ENCODE data around the gene TBC1D2B.

TBC1D2B gene

DNA sequence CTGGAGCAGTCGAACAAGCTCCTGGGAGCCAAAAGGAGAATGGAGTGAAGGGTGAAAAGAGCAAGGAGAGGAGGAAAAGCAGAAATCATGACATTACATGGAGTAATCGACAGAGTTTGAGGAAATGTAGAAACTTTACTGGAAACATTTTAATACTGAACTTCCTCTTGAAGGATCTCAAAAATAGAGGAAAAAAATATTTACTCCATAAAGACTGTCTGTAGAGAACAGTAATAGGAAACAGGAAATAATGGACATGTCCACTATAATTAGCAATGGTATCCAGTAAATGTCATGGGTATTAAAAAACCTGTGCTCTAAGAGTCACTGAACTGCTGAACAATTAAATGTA, 53.0 kb downstream of the TBC1D2B start:
- DNase-seq: no peak

DNA sequence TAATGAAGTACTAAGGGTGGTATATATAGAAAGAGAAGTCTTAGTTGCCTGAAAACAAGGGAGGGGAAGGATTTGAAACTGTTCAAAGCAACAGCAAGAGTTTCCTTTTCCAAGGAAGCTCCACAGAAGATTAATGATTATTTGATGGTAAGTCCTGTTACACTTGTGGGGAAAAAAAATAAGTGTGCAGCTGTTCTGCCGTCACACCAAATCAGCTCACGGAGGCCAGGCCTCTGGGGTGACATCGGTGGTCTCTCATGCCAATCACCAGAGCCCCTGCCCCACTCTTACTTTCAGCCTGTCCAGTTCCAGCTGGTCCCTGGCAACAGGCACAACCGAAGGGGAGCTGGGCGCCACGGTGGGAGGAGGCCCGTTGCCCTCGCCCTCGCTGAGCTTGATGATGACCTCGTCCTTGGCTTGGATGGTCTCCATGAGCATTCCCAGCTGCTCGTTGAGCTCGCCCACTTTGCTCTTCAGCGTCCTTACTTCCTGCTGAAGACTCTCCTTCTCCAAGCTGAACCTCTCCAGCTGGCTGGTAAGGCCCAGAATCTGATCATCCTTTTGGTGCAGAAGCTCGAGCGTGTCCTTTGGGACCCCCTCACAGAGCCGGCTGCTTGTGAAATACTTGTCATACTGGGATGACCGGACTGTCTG, 53.5 kb downstream of the TBC1D2B start:
- no peak for DNase-seq

DNA sequence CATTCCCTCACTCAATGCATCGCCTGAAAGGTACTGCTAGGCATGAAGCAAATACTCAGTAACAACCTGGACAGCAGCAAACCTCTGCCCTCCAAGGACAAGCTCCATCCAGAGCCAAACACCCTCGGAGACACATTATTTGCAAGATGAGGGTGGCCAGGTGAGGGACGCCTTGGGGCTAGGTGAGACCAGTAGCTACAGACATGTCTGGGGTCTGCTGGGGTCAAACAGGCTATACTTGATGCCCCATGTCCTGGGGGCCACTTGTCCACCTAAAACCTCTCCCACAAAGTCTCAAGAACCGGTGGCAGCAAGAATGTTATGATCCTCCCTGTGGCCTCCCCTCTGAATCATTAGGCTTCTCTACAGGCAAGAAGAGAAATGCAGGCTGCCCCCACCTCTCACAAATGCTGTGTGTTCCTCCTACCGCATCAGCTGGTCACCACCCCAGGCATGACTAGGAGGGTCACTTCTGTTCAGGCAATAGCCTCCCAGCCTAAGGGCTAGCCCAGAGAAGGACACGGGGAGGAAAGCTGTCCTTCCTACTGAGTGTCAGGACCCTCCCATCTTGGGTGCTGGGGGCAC, 54.3 kb downstream of the TBC1D2B start:
- DNase-seq: no peak

DNA sequence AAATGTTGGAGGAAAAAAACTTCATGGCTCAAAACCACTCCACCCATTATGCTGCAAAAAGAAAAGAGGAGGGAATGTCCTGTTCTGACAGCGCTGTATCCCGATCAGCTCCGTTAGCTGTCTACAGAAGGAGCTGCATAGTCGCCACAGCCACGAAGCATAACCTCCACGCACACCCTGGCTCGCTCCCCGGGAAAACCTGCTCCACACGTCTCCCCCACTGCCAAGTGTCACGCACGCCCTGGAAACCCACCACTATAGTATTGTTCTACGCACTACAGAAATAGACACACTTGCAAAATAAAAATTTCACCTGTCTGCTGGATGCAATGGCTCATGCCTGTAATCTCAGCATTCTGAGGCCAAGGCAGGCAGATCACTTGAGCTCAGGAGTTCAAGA, 55.8 kb downstream of the TBC1D2B start:
- no peak for DNase-seq

DNA sequence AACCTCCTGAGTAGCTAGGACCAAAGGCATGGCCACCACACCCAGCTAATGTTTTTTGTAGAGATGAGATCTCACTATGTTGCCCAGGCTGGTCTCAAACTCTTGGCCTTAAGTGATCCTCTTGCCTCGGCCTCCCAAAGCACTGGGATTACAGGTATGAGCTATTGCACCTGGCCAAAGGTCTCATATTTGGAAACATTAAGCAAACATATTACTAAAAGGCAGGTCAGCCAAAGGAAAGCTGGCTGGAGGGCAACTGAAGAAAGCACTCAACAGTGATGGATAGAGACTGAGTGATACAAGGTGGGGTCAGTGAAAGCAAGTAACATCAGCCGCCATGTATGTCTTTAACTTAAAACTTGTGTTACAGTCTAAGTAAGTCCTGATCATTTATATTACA, 57.5 kb downstream of the TBC1D2B start:
- DNase-seq: no peak

DNA sequence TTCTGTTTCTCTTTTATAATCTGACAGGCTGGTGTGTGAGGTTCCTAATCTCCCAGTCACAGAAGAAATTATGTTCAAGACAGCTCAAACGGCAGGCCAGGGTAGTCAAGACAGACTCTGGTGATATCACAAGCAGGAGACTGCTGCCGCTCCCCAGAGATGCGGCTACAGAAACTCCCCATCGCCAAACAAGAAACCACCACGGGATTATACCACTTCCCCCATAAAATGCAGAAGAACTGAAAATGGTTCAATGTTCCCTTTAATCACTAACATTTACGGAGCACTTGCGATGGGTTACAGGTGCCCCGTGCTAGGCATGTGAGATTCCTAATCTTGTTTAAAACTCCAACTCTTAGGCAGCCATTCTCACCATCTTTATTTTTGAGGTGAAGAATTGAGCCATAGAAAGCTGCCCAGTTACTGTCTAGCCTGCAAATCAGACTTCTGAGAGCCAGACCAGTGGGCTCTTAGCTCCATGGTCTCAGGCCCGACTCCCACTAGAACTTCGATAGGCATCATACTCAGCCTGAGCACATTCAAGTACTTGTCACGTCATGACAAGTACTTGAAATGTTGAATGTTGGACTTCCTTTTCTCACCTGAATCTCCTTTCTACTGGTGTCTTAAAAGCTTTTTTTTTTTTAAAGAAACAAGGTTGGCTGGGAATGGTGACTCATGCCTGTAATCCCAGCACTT, 58.4 kb downstream of the TBC1D2B start:
- no peak for DNase-seq

DNA sequence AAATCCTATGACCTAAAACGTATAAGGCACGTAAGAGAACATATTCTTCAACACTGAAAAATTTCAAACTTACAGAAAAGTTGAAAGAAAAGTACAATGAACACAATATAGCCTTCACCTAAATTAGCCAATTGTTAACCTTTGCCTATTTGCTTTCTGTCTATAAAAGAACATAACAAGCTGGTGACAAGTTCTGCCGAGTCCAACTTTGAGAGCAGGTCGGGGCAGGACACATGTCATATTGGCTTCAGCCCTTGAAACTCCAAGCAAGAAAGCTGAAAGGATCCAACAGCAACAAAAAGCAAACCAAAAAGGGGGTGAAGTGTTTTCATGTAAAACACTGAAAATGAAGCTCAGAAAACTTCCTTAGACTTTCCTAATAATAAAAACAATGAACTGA, 59.1 kb downstream of the TBC1D2B start:
- no peak for DNase-seq

DNA sequence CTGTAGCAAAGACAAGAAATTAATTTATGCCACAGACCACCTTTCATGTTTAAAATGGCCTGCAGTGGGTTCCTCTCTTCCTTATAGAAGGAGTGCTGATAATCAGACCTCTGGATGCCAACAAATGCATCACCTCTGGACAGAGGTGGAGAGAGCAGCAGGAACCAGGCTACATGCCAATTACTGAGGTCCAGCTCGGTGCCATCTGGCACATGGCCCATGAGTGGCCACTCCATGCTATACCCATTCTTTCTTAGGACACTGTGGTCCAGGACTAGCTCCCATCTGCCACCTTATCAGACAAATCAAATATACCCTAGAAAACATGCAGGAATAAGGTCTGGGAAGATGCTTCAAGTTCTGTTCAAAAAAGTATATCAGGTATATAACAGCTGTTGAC, 60.7 kb downstream of the TBC1D2B start:
- no peak for DNase-seq

DNA sequence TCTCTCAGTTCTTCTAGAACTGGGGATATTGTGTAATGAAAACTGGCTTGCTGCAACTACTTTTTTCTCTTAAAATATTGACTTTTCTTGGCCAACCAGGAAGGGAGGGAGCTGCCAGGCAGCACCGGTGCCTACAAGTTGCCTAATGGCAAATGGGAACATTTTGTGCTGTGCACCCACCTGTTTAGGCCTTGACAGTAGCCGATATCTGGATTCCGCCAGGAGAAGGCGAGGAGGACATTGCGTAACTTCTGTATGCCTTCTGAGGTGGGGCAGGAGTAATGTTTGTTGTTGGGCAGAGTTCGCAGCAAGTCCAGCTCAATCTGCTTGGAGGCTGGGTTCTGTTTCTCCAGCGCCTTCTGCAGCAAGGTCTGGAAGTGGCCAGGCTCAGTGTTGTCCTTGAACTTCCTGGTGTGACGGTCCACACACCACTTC, 64.9 kb downstream of the TBC1D2B start:
- DNase-seq: no peak

DNA sequence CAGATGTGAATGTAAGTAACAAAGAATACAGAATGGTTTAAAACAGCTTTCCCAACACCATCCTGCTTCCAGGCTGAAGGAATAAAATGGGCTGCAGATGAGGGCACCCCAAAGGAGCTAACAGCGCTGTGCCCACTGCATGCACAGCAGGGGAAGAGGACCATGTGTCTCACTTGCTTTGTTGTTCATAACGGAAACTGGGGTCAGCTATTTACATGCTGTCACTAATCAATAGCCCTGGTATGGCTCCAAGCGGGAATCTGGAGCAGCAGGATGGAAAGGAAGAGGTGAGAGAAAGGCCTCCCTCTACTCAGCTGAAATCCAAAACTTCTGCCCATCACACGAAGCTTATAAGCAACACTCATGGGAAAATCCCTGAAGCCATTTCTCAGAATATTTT, 67.4 kb downstream of the TBC1D2B start:
- DNase-seq: no peak

DNA sequence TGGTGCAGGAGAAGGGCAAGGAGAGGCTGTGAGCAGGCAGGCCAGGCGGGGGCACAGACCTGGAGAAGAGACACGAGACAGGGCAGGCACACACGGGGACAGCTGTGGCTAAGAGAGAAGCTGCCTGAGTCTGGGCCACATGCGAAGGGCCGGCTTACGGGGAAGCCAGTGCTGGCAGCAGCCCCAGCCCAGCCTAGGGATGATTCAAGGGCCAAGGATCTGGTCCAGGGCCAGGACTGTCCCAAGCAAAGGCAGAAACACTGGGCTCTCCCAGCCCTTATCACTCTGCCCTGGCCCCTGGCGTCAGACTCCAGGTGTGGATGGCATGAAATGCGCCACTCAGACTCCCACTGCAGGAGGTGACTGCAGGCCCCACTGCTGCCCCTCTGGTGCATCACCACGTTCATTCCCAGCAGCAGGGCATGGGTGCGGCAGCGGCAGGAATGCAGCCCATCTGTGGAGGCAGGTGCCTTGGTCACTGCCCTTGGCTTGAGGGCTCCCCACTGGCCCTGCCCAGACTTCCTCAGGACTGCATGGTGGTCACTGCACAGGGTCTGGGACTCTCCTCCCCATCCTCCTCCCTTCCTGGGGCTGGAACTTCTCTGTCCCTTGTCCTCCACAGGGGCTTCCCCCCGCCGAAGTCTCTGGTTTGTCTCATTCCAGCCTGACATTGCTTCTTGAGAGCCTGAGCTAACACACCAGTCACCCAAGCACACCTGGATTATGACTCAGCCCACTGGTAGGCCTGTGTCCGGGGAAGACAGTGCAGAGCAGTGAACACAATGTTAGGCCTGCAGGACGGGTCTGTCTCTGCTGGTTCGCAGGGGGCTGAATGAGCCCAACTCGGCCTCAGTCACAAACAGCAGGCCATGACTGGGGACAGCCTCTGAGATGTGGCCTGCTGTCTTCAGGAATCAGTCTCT, 69.3 kb downstream of the TBC1D2B start:
- DNase-seq: no peak

DNA sequence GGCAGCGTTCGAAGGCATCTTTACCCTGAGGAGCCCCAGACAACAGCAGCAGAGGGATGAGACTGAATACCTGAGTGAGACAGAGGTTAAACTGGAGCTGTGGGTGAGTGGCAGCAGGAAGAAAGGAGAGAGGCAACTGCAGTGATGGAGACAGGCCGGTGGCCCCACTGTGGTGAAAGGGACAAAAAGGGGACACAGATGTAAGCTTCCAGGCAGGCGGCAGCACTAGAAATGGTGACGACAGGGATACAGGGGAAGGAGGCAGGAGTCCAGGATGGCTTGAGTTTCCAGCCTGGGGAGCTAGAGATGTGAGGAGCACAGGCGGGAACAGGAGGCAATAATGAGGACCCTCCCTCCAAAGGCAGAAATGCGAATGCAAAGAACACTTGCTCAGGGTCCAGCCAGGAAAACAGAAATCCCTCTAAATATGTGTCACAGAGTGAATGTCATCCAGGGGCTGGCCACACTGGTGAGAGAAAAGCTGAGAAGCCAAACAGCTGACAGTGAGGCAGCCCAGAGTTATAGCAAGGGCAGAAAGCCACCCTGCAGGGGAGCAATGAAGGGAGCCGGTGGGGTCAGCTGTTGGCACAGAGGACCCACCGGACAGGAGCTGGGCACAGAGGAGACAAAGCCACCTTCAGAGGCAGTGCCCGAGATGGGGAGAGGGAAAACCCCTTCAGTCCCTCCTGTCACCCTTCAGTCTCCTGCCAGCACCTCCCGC, 70.1 kb downstream of the TBC1D2B start:
- no peak for DNase-seq

DNA sequence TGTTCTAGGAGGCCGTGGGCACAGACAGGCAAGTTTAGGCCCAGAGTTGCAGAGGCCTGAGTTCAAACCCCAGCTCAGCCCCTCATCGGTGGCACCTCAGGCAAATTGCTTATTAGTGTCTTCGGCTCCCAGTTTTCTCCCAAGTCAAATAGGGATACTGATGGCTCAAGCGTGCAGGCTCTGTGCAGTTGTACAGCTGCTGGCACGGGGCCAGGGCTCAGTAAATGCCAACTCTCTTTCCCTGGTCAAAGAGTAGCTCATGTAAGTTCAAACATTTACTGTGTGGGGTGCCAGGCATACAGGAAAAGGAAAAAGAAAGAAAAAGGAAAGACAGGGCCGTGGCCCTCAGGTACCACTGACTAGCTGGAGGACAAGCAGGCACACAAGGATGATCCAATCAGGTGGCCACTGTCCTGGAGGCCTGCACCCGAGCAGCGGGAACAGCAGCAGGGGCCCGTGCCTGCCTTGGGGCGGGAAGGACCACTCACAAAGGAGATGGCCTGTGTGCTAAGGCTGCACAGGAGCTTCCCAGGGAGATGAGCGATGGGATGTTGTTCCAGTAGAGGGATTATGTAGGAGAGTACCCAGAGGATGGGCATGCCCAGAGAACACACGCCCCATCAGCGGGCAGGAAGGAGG, 70.8 kb downstream of the TBC1D2B start:
- DNase-seq: no peak

DNA sequence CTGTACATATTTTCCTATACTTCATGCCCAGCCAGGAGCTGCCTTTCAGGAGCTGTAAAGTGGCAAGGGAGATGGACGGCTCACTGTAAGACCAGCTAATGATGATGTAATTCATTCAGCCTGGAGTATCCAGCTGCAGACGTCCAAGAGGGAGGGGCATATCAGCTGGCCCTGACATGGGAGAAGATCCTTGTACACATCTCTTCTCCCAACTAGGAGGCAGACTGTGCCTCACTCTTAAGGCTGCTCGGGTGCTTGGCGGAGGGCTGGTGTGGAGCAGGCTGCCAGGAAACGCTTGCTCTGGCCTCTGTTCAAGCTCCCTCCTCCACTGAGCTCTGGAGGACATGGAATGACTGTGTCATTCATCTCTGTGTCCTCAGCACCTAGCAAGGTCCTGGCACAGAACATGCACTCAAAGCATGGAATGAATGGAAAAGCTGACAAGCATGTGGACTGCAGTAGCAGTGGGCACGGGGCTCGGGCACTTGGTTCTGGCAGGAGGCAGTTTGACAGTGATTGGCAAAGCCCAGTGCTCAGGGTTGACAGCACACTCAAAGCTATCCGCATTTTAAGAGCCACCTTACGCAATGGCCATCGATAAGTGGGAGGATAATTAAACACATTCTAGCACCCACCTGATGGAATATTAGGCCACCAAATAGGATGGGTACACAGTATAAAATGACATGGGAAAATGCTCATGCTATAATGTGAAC, 72.4 kb downstream of the TBC1D2B start:
- no peak for DNase-seq

DNA sequence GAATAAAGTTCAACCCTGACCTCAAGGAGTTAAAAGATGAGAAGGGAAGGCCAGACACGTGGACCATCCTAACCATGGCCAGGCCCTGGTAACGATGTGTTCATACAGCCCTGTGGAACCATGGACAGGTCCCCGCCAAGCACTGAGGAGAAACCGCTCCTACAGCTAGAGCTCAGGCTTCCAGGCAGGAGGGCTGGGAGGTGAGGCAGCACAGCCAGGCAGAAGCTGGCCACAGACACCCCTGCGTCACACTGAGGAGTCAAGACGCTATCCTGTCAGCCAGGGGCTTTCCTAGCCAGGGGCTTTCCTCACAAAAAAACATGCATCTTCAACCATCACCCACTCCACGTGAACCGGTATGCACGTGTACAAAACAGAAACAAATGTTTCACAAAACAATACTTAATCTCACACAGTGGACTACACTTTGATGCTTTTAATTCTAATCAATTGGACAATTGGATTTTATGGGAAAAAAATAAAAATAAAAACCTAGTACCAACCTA, 73.2 kb downstream of the TBC1D2B start:
- DNase-seq: no peak

DNA sequence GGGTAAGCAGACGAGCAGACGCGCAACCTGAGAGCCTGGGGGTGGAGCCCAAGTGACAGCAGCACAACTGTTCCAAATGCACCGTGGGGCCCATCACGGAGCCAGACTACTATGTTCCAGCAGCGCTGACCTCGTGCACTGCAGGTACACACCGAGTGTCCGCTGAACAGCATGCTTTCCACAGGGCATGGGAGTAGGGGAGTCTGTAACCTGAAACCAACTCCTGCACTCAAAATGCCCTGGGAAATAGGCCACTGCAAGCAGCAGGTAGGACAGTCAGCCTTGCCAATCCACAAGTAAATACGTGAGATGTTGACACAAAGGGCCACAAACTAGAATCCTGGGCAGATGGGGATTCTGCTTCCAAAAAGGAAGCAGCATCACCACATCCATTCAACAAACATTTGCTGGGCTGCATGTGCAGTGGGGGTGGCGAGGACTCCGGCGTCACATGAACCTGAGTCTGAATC, 73.9 kb downstream of the TBC1D2B start:
- DNase-seq: no peak

DNA sequence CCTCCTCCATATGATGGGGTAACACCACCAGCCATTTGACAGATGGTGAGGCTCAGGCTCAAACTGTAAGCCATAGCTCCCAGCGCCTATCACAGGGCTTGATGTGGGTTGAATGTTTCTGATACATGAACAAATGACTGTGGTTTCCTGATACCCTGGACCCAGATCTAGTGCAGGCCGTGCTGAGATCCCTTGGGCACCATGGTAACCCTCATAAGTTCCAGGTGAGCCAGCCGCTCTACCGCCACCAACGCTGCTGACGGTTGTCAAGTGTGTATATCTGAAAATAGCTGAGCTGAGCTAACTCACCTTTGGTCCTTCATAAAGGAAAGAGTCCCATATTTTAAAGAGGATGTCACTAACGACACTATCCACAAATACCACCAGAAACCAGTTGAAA, 74.5 kb downstream of the TBC1D2B start:
- no peak for DNase-seq

DNA sequence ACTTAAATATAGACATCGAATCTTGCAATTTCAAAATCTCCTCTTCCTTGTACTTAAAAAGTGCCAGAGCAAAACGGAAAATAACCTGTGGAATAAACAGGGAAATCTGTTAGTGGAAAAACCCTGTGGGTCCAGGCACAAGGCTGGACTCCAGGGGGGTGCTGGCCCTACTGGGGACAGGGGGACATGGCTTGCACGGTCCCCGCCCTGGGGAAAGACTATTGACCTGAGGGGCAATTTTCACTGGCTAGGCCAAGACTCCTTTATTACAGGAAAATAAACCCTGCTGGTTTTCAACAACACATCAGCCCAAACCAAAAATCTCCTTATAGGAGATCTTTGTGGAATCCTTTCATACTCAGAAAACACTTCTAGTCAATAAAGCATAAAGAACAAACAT, 75.9 kb downstream of the TBC1D2B start:
- DNase-seq: no peak

DNA sequence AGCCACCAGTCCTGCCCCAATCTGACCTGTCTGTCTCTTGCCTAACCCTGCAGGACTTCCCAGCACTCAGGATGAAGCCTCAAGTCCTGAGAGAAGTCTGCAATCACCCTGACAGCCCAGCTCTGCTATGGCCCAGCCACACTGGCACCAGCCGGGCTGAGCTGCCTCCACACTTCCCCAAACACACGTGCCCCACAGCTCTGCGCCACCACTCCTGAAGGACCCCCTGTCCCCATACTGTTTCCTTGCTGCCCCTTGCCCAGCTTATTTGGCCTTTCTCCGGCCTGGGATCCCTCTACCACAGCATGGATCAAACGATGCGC, 76.6 kb downstream of the TBC1D2B start:
- no peak for DNase-seq

DNA sequence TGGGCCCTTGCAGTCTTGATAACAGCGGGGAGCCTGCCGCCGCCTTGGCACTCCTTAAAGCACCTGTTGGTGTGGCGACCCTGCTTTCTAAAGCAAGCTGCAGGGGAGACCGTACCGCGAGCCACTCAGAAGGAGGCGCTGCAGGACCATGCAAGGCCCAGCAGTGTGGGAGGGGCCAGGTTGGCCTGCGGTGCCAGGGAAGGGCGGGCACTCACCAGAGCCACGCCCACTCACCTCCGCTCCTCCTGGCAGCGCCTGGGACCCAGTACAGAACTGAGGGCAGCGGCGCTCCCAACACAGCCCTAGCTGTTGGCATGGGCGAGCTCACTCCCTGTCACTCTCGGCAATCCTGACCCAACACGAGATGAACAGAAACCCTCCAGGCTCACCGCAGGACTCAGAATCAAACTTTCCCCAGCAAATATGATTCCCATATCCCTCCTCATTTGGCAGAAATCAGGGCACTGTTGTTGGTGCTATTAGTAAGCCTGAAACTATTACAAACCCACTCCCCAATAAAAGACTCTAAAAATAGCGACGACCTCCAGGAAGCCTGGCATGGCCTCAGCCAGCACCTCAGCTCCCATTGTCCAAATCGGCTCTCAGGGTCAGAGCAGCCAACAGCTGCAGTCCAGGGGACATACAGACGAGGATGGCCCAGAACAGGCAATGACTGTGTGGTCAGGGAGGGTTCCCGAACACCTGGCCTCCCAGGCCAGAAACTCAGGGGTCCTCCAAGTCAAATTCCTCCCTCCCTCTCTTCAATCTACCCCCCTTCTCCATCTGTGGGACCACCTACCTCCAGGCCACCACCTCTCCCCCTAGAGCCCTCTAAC, 77.2 kb downstream of the TBC1D2B start:
- peak; percentile 88 for DNase-seq

DNA sequence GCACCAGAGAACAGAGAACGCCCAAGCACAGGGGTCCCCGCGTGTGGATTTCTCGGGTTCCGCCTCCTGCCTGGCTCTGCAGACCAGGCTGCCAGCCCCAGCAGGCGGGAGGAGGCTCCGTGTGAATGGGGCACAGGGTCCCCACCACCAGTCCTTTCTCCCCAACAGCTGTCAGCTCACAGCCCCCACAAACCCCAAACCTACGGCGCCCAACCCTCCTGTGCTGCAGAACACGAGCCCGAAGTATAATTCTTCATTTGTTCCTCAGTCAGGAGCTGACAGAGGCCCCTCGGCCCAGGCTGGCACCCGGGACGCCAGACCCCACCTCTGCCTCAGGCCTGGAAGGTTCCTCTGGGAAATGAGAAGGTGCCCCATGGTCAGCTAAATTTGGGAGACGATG, 78.0 kb downstream of the TBC1D2B start:
- DNase-seq: no peak

All from stimulated activated CD4-positive, alpha-beta T cell treated with anti-CD3 and anti-CD28 coated beads, Interleukin-15, amount 100 ng/mL, for 24 hours (primary cell).